GM10847 (cell line): ENCODE results near the gene HSD17B8.

Experiments
- POLR2A ChIP-seq: IDR thresholded peaks from 2 replicates; pipeline ENCODE4 v1.6.1; 2011; ENCODE audit not compliant: insufficient read length; ENCODE audit errors: extremely low read depth

Gene HSD17B8

GRCh38 chr6:33217681-33218080 lies 13.2 kb downstream of the HSD17B8 start:
- TF ChIP-seq POLR2A = no peak

GRCh38 chr6:33235221-33235634 lies 30.8 kb downstream of the HSD17B8 start:
- no peak for TF ChIP-seq POLR2A

DNA sequence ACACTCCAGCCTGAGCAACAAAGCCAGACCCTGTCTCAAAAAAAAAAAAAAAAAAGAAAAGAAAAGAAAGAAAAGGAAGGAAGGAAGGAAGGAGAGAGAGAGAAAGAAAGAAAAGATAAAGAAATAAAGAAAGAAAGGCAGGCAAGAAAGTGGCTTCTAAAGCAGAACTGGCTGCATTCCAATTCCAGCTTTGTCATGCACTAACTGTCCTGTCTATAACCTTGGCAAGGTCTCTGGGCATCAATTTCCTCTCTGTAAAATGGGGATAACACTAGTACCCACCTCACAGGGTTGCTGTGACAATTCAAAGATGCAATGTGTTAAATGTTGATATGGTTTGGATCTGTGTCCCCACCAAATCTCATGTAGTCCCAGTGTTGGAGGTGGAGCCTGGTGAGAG lies 31.9 kb downstream of the HSD17B8 start:
- TF ChIP-seq POLR2A = no peak

DNA sequence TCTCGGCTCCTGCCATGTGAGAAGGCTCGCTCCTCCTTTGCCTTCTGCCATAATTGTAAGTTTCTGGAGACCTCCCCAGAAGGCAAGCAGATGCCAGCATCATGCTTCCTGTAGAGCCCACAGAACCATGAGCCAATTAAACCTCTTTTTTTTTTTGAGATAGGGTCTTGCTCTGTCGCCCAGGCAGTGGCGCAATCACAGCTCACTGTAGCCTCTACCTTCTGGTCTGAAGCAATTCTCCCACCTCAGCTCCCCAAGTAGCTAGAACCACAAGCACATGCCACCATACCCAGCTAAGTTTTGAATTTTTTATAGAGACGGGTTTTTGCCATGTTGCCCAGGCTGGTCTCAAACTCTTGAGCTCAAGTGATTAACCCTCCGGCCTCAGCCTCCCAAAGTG lies 32.4 kb downstream of the HSD17B8 start:
- TF ChIP-seq POLR2A = no peak

DNA sequence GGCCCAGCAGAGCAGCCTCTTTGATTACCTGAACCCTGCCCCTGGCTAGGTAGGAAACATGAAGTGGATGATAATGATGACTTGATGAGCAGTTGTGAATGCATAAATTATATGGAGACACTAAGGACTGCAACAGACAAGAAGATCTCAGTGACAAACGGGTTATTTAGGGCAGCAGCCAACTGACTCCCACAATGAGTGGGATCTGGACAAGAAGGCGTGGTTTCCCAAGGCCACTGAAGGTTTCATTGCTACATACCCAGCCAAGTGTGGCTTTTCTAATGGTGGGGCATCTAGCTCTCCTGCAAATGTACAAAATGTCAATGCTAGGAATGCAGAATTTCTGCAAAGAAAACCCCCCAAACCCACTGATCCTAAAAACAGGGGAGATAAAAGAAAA lies 33.3 kb downstream of the HSD17B8 start:
- no peak for TF ChIP-seq POLR2A

DNA sequence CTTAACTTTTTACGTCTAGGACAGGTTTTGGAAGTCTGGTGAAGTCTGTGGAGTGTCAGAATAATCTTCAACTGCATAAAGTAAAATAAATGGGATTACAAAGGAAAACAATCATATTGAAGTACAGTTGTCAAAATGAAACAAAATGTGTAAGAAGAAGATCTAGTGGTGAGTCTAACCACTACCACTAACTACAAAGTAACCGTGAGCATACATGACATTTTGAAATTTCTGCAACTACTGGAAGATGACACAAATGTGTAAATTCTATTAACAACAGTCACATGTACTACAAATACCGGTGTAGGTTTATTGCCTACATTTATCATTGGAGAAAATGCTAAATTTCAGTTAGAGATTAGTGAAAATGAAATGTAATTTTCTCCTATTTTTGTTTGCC lies 37.5 kb downstream of the HSD17B8 start:
- TF ChIP-seq POLR2A = no peak

DNA sequence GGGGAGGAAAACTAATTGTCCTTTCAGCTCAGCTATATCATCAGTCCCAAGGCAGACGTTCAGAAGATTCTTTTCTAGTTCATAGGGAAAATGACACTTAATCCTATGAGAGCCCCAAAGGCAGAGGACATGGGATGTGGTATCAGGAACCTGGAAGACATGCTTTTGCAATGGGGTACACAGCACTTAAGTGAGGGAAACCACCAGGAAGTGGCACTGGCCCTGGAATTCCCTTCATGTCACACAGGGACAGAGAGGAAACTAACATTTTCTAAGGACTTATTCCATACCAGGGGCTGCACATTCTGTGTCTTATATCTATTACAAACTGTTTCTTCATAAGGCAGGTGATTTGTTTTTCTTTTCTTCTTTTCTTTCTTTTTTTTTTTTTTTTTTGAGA lies 39.0 kb downstream of the HSD17B8 start:
- TF ChIP-seq POLR2A = no peak

DNA sequence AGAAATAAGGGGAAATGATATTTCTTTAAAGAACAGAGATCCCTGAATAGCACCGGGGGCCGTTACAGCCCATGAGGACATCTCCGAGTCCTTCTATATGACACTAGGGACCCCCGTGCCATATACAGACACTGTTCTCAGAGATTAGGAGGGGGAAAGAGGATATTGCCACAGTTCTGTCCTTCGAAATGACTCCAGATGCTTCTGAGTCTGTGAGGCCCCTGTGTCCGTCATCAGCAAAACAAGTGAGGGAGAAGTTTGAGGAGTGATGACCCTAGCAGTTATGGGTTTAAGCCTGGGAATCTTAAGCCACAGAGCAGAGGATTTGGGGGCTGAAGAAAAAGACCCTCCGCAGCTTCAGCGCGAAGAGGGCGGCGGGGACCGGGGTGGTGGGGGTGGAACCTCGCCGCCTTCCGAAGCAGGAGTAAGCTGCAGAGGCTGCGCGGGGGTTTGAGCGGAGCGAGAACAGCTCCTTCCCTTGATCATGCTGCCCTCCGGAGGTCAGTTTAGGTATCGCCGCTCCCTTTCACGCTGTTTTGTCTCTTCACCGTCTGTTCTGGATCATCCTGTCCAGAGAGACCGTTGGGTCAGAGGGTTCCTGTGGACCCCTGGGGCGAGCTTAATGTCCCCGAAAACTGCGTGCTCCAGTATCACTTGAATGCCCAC lies 43.7 kb downstream of the HSD17B8 start:
- no peak for TF ChIP-seq POLR2A

GRCh38 chr6:33248643-33248931 lies 44.1 kb downstream of the HSD17B8 start:
- TF ChIP-seq POLR2A = no peak

GRCh38 chr6:33248932-33249731 lies 44.7 kb downstream of the HSD17B8 start:
- TF ChIP-seq POLR2A = peak; percentile 87

DNA sequence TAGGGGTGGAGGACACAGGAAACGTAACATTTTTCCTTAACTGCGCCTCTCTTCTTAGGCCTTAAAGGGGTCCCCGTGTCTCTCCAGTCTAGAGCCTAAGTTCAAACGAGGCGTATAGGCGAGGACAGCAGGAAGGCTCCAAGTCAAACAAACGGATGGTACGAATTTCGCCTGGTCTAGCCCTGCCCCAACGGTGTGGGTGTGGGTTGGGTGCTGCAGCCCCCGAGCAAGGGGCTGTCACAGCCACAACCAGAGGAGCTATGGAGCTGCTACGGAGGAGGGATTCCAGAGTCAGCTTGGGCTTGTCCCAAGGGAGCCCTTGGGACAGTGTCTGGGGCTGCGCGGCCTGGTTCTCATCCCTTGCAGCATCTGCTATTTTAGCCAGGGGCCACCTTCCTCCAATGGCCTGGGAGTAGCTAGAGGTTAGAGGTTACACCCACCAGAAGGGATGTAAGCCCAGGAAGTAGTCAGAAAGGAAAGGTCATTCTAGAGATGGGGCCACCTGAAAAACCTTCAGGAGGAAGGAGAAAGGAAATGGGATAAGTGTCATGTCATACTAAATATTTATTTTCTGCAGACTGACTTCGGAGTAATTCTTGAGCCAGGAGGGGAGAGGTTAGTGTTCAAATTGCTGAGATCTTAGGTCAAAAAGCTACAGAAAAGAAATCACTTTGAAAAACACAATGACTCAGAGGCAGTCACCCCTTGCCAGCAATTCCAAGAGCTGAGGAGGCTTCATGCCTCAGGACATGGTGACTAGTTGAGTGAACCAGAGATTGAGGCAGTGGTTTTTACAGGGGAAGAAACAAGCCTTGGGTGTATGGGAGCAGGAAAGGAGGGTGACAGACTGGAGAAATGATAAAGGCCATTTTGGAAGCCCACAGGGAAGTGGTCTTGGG lies 45.5 kb downstream of the HSD17B8 start:
- TF ChIP-seq POLR2A = no peak

GRCh38 chr6:33250731-33251130 lies 46.3 kb downstream of the HSD17B8 start:
- no peak for TF ChIP-seq POLR2A

DNA sequence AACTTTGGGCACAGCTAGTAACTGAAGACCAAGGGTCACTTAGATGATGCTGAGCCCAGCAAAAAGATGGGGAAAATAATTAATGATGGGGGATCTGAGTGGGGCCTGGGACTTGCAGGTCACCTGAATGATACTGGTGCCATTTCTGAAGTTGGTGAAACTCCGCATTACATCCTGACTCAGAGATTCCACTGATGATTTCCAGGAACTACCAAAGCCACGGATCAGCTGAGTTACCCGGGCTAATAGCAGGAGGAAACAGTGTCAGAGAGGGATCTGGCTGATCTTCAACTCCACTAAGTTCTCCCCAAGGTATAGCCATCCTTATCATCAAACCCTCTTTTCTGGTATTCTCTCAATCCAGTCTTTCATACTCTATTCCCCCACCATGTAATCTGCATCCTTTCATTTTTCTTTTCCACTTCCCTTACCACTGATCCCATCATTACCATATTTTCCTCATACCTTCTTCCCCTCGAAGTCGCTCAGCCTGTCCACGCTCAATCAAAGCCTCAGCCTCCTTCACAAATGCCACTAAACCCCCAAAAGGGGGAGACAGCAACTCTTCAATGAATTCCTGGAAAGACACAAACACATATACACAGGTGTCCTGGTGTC lies 47.0 kb downstream of the HSD17B8 start:
- TF ChIP-seq POLR2A = no peak

DNA sequence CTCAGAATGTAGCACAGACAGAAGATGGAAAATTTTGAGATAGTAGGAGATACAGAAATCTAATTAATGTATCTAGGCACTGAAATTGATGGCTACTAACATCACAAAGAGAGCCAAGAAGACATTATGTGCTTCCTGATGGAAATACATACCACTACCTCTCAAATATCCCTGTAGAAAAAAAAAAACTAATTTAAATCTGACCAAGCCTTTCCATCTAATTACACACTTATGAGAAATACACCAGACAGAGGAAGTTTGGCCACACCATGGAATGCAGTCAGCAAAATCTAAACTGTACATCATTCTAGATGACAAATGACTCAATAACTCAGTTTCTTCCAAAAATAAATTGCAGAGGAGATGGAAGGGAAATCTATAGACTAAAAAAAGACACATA lies 48.3 kb downstream of the HSD17B8 start:
- no peak for TF ChIP-seq POLR2A

DNA sequence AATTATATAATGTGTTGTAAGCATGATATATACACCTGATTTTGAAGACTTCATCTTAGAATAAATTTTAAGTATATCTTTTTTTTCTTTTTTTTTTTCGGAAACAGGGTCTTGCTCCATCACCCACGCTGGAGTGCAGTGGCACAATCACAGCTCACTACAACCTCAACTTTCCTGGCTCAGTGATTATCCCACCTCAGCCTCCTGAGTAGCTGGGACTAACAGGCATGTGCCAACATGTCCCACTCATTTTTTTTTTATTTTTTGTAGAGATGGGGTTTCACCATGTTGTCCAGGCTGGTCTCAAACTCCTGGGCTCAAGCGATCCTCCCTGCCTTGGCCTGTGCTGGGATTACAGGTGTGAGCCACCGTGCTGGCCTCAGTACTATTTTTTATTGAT lies 50.1 kb downstream of the HSD17B8 start:
- TF ChIP-seq POLR2A = no peak
